ENCODE data around the gene KATNAL1. TPM values are rescaled to one million over a fixed set of nuclear protein-coding genes. Genes with fewer than 3 reads are reported as not detected.

Gene KATNAL1
- total RNA-seq, 2 donors from 2014 or later, result 3.3 to 9.4 TPM

GRCh38 chr13:30334663-30335386, 27.5 kb upstream of the KATNAL1 start:
- intact Hi-C loops (cut with DNase I, micrococcal nuclease), result no loop called here
- DNase-seq (no peak), ATAC-seq (peak; percentile 28)

- DNase-seq (no peak), ATAC-seq (no peak)
- intact Hi-C loops (cut with DNase I, micrococcal nuclease), result no loop called here
Observed at GRCh38 chr13:30333616-30334015, 26.3 kb upstream of the KATNAL1 start.

GRCh38 chr13:30332456-30333143, 25.2 kb upstream of the KATNAL1 start:
- ATAC-seq (peak; percentile 94), DNase-seq (no peak)
- intact Hi-C loops (cut with DNase I, micrococcal nuclease), result no loop called here

- intact Hi-C loops (cut with DNase I, micrococcal nuclease), result no loop called here
- ATAC-seq, result no peak
- peak; percentile 10 to 41 for DNase-seq
Observed at GRCh38 chr13:30331331-30331771, 24.0 kb upstream of the KATNAL1 start.

GRCh38 chr13:30329009-30329585, 21.7 kb upstream of the KATNAL1 start:
- ATAC-seq, result no peak
- intact Hi-C loops (cut with DNase I, micrococcal nuclease), result no loop called here
- DNase-seq, result no peak

GRCh38 chr13:30325668-30326067, 18.3 kb upstream of the KATNAL1 start:
- ATAC-seq, result no peak
- intact Hi-C loops (cut with DNase I, micrococcal nuclease), result no loop called here
- DNase-seq, result no peak

- intact Hi-C loops (cut with DNase I, micrococcal nuclease), result no loop called here
- ATAC-seq, result no peak
- no peak for DNase-seq
Observed at GRCh38 chr13:30323524-30323923, 16.2 kb upstream of the KATNAL1 start.

GRCh38 chr13:30322428-30322827, 15.1 kb upstream of the KATNAL1 start:
- no peak for ATAC-seq
- intact Hi-C loops (cut with DNase I, micrococcal nuclease), result no loop called here
- no peak for DNase-seq

- no peak for DNase-seq
- no peak for ATAC-seq
- intact Hi-C loops (cut with DNase I, micrococcal nuclease), result no loop called here
Observed at GRCh38 chr13:30321256-30321655, 13.9 kb upstream of the KATNAL1 start.

- intact Hi-C loops (cut with DNase I, micrococcal nuclease), result no loop called here
- no peak for DNase-seq
- no peak for ATAC-seq
Observed at GRCh38 chr13:30319655-30320054, 12.3 kb upstream of the KATNAL1 start.

GRCh38 chr13:30319130-30319529, 11.8 kb upstream of the KATNAL1 start:
- no peak for DNase-seq
- ATAC-seq, result no peak
- intact Hi-C loops (cut with DNase I, micrococcal nuclease), result no loop called here

GRCh38 chr13:30318026-30318425, 10.7 kb upstream of the KATNAL1 start:
- DNase-seq (no peak), ATAC-seq (no peak)
- intact Hi-C loops (cut with DNase I, micrococcal nuclease), result no loop called here

- no peak for DNase-seq
- intact Hi-C loops (cut with DNase I, micrococcal nuclease), result no loop called here
- no peak for ATAC-seq
Observed at GRCh38 chr13:30314562-30314961, 7.2 kb upstream of the KATNAL1 start.

GRCh38 chr13:30314069-30314468, 6.7 kb upstream of the KATNAL1 start:
- ATAC-seq (no peak), DNase-seq (no peak)
- intact Hi-C loops (cut with DNase I, micrococcal nuclease), result no loop called here

- no peak for ATAC-seq
- no peak for DNase-seq
- intact Hi-C loops (cut with DNase I, micrococcal nuclease), result no loop called here
Observed at GRCh38 chr13:30313311-30313710, 6.0 kb upstream of the KATNAL1 start.

GRCh38 chr13:30312904-30313303, 5.6 kb upstream of the KATNAL1 start:
- DNase-seq, result no peak
- intact Hi-C loops (cut with DNase I, micrococcal nuclease), result no loop called here

GRCh38 chr13:30308548-30308947, 1.2 kb upstream of the KATNAL1 start:
- ATAC-seq, result no peak
- no peak for DNase-seq
- intact Hi-C loops (cut with DNase I, micrococcal nuclease), result loop anchor here in 1 of 2 donors (10.0 kb wide), 1 partner anchor 76 kb away; no protein-coding TSS in a partner anchor

More at GRCh38 chr13:30312904-30313303, 5.6 kb upstream of the KATNAL1 start:
- no peak for ATAC-seq

GRCh38 chr13:30307971-30308290, 580 bp upstream of the KATNAL1 start:
- intact Hi-C loops (cut with DNase I, micrococcal nuclease), result loop anchor here in 1 of 2 donors (10.0 kb wide), 1 partner anchor 77 kb away; no protein-coding TSS in a partner anchor
- no peak for DNase-seq

GRCh38 chr13:30306762-30307193, 573 bp downstream of the KATNAL1 start:
- DNase-seq, result peak; percentile 93 to 96
- intact Hi-C loops (cut with DNase I, micrococcal nuclease), result loop anchor here in 1 of 2 donors (10.0 kb wide), 1 partner anchor 78 kb away; no protein-coding TSS in a partner anchor
- ATAC-seq, result peak; percentile 97

More at GRCh38 chr13:30307971-30308290, 580 bp upstream of the KATNAL1 start:
- ATAC-seq, result no peak

- ATAC-seq, result no peak
- intact Hi-C loops (cut with DNase I, micrococcal nuclease), result loop anchor here in 1 of 2 donors (10.0 kb wide), 1 partner anchor 79 kb away; no protein-coding TSS in a partner anchor
Observed at GRCh38 chr13:30305456-30305970, 1.8 kb downstream of the KATNAL1 start.

More at GRCh38 chr13:30305456-30305970, 1.8 kb downstream of the KATNAL1 start:
- no peak for DNase-seq
